OCI-LY3 (cell line): ENCODE results near the gene SLC25A6.

Experiments
- CTCF ChIP-seq: fragments of 200-600, 300-600 bp; sonication (generic); IDR thresholded peaks from 2 replicates; pipeline ENCODE4 v1.5.1; 2014; ENCODE audit warnings: antibody characterized with exemption, low read length, low read depth
- EZH2phosphoT487 ChIP-seq: fragments of 200-600 bp; shearing (Covaris generic); IDR thresholded peaks from 2 replicates; pipeline ENCODE4 v1.6.1; 2018; ENCODE audit warnings: antibody characterized with exemption, mixed run types, low read depth

- TF ChIP-seq CTCF (no peak), EZH2phosphoT487 (no peak)
Measured at GRCh38 chrX:1419545-1420355, 27.8 kb upstream of the SLC25A6 start.
